ENCODE data around the gene COMMD8. TPM values are rescaled to one million over a fixed set of nuclear protein-coding genes. Genes with fewer than 3 reads are reported as not detected.

Gene COMMD8
- total RNA-seq, 1 experiment from 2014 or later = 83.0 TPM

Other genes starting within 250 kb of the COMMD8 start
- 11.9 and 23.3 TPM in 2 replicates for gene ATP10D, start 21.6 kb upstream of the COMMD8 start, total RNA-seq (2014; rRNA removed; shearing (Covaris generic))